Measurements from ENCODE around the gene LHX3. TPM values are rescaled to one million over a fixed set of nuclear protein-coding genes. Genes with fewer than 3 reads are reported as not detected.

Gene LHX3
- total RNA-seq, 1 donor from 2014 or later = 0.07 TPM

DNA sequence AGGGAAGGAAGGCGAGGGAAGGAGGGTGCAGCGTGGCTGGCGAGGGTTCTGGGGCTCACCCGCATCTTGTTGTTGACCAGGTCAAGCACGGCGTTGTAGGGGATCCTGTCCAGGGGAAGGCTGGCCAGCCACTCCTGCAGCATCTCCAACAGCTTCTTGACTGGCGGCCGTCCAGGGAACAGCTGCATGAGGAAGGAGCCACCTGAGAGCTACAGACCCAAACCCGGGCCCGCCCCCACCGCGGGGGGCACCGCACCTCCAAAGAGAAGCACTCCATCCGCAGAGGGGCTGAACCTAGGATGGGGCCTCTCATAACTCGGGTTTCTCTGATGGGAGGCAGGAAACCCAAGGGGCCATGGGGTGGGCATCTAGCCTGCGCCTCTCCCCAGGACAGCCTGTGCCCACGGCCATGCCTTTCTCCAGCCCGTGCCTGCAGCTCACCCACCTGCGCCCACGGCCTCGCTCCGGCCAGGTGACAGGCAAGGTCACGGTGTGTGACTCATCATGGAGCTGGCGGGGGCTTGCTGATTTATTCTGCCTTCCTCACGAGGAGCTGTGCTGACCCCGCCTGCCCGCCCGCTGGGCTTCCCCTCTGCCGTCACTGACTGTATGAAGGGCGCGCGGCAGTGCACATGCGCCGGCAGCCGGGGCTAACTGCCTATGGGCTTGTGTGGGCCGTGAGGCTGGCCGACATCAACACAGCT, 11.8 kb upstream of the LHX3 start:
- H3K9me3 Mint-ChIP-seq = no peaks in the 10 kb centered on the region
- H3K27me3 Mint-ChIP-seq (ENCODE audit: low read depth) = no peaks in the 10 kb centered on the region
- no peak overlapping the region for H3K4me3 Mint-ChIP-seq
- DNase-seq (ENCODE audit: low read depth, low spot score) = no peak
- peaks cover 9% of the 10 kb centered on the region for H3K36me3 Mint-ChIP-seq (ENCODE audit: low read depth)
- TF ChIP-seq, protein P1, sequence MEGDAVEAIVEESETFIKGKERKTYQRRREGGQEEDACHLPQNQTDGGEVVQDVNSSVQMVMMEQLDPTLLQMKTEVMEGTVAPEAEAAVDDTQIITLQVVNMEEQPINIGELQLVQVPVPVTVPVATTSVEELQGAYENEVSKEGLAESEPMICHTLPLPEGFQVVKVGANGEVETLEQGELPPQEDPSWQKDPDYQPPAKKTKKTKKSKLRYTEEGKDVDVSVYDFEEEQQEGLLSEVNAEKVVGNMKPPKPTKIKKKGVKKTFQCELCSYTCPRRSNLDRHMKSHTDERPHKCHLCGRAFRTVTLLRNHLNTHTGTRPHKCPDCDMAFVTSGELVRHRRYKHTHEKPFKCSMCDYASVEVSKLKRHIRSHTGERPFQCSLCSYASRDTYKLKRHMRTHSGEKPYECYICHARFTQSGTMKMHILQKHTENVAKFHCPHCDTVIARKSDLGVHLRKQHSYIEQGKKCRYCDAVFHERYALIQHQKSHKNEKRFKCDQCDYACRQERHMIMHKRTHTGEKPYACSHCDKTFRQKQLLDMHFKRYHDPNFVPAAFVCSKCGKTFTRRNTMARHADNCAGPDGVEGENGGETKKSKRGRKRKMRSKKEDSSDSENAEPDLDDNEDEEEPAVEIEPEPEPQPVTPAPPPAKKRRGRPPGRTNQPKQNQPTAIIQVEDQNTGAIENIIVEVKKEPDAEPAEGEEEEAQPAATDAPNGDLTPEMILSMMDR (conservative IDR thresholded peaks at IDR 0.05) = no peak
- H3K4me1 Mint-ChIP-seq = no peaks in the 10 kb centered on the region
- no peak overlapping the region for H3K27ac Mint-ChIP-seq (ENCODE audit: unreplicated experiment)

DNA sequence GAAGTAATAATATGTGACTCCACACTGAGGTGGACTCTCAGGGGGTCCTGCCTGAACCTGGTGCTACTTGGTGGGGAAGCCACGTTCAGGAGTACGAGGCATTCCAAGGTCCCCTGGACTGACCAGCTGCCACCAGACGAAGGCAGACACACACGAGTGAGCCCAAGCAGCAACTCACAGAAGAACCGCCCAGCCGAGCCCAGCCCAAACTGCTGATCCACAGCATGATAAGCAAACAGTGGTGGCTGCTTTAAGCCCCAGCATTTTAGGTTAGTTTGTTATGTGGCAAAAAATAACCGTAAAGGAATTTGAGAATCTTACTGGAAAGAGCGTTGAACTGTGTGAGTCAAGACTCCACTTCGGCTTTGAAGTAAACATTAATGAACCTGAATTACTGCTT, 8.8 kb upstream of the LHX3 start:
- TF ChIP-seq, protein P1 (conservative IDR thresholded peaks at IDR 0.05) = no peak
- DNase-seq (ENCODE audit: low read depth, low spot score) = no peak
- Mint-ChIP-seq H3K4me3 (no peak overlapping the region), H3K27me3 (ENCODE audit: low read depth) (peaks cover 2% of the 10 kb centered on the region), H3K4me1 (no peaks in the 10 kb centered on the region), H3K9me3 (no peaks in the 10 kb centered on the region), H3K36me3 (ENCODE audit: low read depth) (peaks cover 8% of the 10 kb centered on the region), H3K27ac (ENCODE audit: unreplicated experiment) (no peak overlapping the region)

DNA sequence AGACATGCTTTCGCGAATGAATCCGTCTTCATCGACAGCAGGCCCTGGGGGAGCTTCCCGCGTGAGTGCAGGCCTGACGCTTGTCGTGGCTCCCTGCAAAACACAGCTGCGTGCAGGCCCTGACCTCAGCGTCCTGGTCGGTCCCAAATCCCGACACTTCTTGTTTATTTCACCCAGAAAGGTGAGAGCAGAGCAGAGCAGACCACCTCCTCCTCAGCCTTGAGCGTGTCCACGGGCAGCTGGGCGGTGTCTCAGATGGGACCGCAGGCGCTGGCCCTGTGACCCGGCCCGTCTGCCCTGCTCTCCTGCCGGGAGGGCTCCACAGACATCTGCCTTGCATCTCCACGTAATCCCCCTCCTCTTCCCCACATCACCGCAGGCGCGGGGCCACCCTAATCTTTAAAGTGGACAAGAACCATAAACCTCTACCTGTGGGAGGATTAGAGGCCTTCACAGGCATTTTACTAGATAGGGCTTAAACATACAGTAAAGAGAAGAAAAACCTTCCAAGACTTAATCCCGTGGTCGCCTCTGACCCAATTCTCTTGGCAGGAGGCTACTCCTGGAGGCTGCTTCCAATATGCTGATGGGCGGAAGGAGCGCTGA, 7.5 kb upstream of the LHX3 start:
- DNase-seq (ENCODE audit: low read depth, low spot score) = no peak
- no peaks in the 10 kb centered on the region for H3K4me1 Mint-ChIP-seq
- no peak overlapping the region for H3K27ac Mint-ChIP-seq (ENCODE audit: unreplicated experiment)
- H3K36me3 Mint-ChIP-seq (ENCODE audit: low read depth) = peaks cover 8% of the 10 kb centered on the region
- H3K4me3 Mint-ChIP-seq = no peak overlapping the region
- H3K9me3 Mint-ChIP-seq = no peaks in the 10 kb centered on the region
- peaks cover 2% of the 10 kb centered on the region for H3K27me3 Mint-ChIP-seq (ENCODE audit: low read depth)
- TF ChIP-seq, protein P1 (conservative IDR thresholded peaks at IDR 0.05) = no peak

DNA sequence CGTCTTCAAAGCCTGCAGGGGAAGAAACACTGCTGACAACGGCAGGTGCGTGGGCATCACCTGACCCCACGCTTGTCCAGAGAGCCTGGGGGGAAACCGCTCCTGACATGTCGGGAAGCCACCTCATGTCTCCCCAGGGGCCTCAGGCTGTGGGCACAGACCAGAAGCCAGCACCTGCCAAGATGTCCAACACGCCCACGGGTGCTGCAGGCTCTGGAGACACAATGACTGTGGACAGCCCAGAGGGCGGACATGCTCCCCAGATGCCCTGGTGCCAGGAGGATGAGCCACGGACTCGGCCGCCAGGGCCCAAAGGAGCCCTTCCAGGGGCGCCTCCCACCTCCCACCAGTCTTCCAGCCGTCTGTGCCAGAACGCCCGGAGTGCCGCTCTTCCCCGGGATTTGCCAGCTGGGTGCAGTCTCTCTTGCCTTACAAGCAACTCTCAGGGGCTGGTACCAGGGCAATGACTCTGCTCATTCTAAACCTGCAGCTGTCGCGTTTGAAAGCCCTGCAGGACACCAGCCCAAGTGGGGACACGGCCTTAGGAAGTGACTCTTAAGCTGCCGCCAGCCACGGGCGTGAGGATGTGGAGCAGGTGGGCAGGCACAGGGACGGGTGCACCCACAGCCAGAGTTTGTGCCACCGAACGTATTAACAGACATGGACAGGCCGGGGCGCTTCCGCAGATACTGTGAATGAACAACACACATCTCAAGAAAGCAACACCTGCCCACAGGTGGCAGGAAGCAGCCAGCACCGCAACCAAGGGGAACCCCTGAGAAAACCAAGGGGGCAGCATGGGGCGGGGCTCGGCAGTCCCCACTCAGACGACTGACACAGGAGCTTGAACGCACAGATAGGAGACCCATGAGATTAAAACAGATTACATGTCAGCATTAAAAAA, 6.8 kb upstream of the LHX3 start:
- H3K9me3 Mint-ChIP-seq = no peaks in the 10 kb centered on the region
- no peak overlapping the region for H3K4me3 Mint-ChIP-seq
- TF ChIP-seq, protein P1 (conservative IDR thresholded peaks at IDR 0.05) = no peak
- no peak for DNase-seq (ENCODE audit: low read depth, low spot score)
- no peak overlapping the region for H3K27ac Mint-ChIP-seq (ENCODE audit: unreplicated experiment)
- H3K27me3 Mint-ChIP-seq (ENCODE audit: low read depth) = peaks cover 9% of the 10 kb centered on the region
- peaks cover 5% of the 10 kb centered on the region for H3K4me1 Mint-ChIP-seq
- H3K36me3 Mint-ChIP-seq (ENCODE audit: low read depth) = peaks cover 11% of the 10 kb centered on the region

DNA sequence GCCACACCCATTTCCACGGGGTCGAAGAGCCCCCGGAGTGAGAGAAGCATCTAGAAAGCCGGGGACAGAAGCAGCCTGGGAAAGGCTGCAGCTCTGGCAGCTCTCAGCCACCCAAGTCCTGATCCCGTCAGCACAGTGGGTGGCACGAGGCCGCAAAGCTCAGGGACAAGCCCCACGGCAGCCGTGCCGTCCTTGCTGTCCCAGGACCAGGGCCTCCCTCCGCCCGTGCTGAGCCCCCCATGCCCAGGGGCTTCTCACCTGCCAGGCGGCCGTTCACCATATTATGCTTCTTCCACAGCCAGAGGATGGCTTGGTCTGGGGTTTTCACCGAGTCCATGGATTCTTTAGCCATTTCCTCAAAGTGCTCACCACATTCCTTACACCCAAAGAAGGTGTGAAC, 6.1 kb upstream of the LHX3 start:
- Mint-ChIP-seq H3K4me3 (no peak overlapping the region), H3K27me3 (ENCODE audit: low read depth) (peaks cover 16% of the 10 kb centered on the region), H3K9me3 (no peaks in the 10 kb centered on the region), H3K27ac (ENCODE audit: unreplicated experiment) (no peak overlapping the region), H3K36me3 (ENCODE audit: low read depth) (peaks cover 14% of the 10 kb centered on the region), H3K4me1 (peaks cover 5% of the 10 kb centered on the region)
- no peak for DNase-seq (ENCODE audit: low read depth, low spot score)
- TF ChIP-seq, protein P1 (conservative IDR thresholded peaks at IDR 0.05) = no peak
